ENCODE results near the gene TRIM49C.
"Not testable (repeated sequence)": the region's sequence is repeated elsewhere in the genome, so short reads cannot be mapped to it uniquely, and the experiment has no call there.

DNA sequence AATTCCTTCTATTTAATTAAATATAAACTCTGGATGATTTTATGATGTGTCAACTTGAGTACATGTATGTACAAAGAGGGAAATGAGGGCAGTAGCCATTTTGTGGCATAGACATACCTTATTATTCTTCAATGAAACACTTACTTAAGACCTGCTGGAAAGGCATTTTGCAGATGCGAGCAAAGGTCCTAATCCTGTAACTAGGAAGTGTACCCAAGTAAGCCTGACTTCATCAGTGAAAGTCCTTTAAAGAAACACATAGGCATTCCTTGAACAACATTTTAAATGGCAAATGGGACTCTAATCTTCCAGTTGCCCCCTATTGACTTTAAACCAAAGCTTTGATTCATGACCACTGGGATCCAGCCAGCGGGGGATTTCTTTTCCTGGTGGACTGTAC lies at the start of gene TRIM49C:
- TF ChIP-seq, protein P1, sequence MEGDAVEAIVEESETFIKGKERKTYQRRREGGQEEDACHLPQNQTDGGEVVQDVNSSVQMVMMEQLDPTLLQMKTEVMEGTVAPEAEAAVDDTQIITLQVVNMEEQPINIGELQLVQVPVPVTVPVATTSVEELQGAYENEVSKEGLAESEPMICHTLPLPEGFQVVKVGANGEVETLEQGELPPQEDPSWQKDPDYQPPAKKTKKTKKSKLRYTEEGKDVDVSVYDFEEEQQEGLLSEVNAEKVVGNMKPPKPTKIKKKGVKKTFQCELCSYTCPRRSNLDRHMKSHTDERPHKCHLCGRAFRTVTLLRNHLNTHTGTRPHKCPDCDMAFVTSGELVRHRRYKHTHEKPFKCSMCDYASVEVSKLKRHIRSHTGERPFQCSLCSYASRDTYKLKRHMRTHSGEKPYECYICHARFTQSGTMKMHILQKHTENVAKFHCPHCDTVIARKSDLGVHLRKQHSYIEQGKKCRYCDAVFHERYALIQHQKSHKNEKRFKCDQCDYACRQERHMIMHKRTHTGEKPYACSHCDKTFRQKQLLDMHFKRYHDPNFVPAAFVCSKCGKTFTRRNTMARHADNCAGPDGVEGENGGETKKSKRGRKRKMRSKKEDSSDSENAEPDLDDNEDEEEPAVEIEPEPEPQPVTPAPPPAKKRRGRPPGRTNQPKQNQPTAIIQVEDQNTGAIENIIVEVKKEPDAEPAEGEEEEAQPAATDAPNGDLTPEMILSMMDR (conservative IDR thresholded peaks at IDR 0.05 in 1 of 2, IDR thresholded peaks at IDR 0.05 in 1 of 2; ENCODE audit: low read depth in 1 of 2, low read length in 2 of 2): not testable (repeated sequence)
- TF ChIP-seq EZH2 (IDR thresholded peaks at IDR 0.05; ENCODE audit: low read length, missing control alignments): not testable (repeated sequence)
